ENCODE measurements around the gene DPP4. TPM values are rescaled to one million over a fixed set of nuclear protein-coding genes. Genes with fewer than 3 reads are reported as not detected.
"Not testable (repeated sequence)": the region's sequence is repeated elsewhere in the genome, so short reads cannot be mapped to it uniquely, and the experiment has no call there.

Gene DPP4
- polyA plus RNA-seq, 1 donor, result 8.5 TPM

DNA sequence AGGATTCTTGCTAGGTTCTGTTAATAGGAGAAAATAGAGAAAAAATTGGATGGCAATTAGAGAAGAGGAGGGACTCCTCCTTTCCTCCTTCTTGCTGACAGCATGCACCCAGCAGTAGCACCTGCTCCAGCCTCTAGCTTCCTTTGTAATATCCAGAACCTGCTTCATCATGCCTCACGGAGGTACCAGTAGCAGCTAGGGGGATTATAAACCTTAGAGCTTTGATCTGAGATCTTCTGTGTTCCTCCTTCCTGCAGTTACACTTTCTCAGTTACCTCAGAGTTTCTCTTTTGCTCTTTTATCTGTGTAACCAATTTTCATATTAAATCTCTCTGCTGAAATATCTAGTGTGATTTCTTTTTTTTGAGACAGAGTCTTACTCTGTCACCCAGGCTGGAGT lies 16.6 kb downstream of the DPP4 start:
- DNase-seq (ENCODE audit: low read depth), result no peak

GRCh38 chr2:162056796-162057399 lies 17.1 kb downstream of the DPP4 start:
- DNase-seq (ENCODE audit: low read depth), result no peak

GRCh38 chr2:162053808-162054155 lies 20.2 kb downstream of the DPP4 start:
- no peak for DNase-seq (ENCODE audit: low read depth)

DNA sequence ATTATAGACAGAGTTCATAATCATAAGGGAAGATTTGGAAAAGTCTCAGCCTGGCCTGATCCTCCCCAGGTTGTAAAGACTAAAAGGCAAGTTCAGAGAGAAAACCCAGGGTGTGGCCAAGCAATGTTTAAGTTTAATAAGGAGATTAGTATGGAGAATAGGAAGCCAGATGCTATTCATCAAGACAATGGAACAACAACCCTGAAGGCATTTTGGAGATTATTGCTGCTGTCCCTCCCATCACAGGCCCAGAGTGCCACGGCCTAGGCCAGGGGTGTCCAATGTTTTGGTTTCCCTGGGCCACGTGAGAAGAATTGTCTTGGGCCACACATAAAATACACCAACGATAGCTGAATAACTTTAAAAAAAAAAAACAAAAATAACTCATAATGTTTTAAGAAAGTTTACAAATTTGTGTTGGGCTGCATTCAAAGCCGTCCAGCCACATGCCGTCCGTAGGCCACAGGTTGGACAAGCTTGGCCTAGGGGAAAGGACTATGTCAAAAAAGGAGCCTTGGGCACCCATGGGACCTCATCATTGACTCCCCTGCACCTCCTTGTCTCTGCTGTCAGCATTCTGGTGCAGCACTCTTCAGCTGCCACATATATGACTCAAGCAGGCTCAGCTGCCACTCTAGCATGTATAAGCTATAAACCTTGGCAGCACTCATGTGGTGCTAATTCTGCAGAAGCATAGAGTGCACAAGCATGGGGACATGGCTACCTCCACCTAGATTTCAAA lies 20.8 kb downstream of the DPP4 start:
- no peak for DNase-seq (ENCODE audit: low read depth)

DNA sequence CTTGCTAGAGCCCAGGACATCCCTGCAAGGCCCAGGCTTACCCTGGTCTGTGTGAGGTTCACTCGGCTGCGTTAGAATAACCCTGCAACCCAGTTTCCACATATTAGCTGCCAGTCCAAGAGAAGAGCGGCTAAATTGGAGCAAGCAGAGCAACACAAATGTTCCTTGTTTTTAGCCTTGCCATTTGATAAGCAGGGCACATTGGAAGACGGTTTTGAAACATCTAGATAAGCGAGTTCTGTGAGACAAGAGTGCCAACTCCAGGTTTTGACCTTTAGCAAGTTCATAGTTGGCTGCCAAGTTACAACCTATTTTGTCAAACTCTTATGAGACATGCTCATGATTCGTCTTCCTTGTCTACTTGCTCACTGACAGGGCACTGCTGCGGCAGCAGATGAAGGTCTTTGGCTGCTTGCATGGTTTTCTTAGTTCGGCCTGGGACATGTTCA lies 23.5 kb downstream of the DPP4 start:
- no peak for DNase-seq (ENCODE audit: low read depth)

DNA sequence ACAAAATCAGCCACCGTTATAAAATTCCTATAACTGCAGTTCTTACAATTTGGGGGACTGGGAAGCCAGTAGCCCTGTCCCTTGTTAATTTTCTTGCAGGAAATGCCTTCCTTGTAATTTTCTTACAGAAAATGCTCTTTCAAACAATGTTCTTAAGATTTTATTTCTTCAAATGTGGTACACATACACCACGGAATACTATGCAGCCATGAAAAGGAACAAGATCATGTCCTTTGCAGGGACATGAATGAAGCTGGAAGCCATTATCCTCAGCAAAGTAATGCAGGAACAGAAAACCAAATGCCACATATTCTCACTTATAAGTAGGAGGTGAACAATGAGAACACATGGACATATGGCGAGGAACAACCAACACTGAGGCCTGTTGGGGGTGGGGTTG lies 24.9 kb downstream of the DPP4 start:
- DNase-seq (ENCODE audit: low read depth), result not testable (repeated sequence)

- no peak for DNase-seq (ENCODE audit: low read depth)
Observed at GRCh38 chr2:162044586-162044985, 29.4 kb downstream of the DPP4 start.

GRCh38 chr2:162043132-162043531 lies 30.9 kb downstream of the DPP4 start:
- DNase-seq (ENCODE audit: low read depth), result no peak

DNA sequence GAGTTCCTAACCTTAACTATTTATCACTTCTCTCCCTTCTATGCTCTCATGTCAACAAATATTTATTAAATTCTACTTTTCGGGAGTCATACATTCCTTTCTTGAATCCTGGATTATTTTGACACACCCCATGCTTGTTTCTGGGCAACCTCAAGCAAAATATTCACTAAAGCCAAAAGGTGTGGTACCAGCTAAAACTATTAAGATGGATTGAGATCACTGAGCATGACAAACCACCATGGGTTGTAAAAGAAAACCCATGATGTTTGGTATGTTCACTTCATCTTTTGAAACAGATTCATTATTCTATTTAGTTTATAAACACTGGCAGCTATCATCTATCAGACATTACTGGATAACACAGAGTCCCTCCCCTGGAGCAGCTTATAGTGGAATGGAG lies 32.5 kb downstream of the DPP4 start:
- DNase-seq (ENCODE audit: low read depth), result no peak

DNA sequence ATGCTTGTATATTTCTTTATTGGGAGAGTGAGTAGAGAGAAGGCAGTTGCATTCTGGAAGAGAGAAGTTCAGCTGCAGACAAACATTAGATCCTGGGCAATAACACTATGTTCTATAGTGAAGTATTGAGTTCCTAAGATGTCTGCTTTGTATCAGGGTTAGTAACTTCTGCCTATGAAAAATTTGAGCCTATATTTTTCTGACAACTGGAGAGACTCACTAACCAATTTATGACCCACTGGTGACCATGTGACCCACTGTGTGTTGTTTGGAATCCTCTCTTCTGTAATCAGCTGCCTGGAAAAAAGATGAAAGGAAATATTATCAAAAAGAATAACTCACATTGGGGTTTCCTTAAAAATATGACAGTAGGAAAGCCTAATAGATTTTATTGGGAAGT lies 35.3 kb downstream of the DPP4 start:
- no peak for DNase-seq (ENCODE audit: low read depth)

DNA sequence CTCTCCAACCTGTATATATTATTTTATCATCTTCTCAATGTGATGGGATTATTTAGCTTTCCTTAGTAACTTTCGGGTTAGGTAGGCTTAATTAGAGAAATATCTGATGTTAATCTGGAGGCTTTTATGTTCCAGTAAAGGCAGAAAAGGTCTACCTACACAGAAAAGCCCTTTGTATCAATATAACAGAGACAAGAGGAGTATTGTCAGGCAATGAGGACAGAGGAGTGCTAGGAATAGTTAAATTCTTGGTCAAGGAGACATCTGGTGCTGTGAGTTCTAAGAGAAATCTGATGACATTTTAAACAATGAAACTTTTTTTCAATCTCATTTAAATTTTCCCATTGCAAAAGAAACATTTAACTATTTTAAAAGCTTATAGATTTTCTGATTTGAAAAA lies 36.1 kb downstream of the DPP4 start:
- no peak for DNase-seq (ENCODE audit: low read depth)

- DNase-seq (ENCODE audit: low read depth), result no peak
Observed at GRCh38 chr2:162037028-162037795, 36.8 kb downstream of the DPP4 start.

DNA sequence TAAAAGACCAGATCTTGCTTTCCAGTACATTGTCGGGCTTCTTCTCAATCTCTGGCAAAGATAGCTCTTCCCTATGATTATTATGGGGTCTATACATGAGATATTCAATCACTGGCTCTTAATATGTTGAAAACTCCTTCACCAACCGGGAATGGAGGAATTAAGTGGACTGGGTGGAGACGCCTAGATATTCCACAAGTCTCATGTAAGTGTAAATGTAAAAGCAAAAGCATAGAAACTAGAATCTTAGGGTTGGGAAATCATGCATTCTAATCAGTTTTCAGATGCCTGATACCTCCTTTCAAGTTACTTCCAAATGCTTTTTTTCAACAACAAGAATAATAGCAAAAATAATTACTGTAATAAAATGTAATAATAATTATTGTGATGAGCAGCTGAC lies 38.0 kb downstream of the DPP4 start:
- no peak for DNase-seq (ENCODE audit: low read depth)

DNA sequence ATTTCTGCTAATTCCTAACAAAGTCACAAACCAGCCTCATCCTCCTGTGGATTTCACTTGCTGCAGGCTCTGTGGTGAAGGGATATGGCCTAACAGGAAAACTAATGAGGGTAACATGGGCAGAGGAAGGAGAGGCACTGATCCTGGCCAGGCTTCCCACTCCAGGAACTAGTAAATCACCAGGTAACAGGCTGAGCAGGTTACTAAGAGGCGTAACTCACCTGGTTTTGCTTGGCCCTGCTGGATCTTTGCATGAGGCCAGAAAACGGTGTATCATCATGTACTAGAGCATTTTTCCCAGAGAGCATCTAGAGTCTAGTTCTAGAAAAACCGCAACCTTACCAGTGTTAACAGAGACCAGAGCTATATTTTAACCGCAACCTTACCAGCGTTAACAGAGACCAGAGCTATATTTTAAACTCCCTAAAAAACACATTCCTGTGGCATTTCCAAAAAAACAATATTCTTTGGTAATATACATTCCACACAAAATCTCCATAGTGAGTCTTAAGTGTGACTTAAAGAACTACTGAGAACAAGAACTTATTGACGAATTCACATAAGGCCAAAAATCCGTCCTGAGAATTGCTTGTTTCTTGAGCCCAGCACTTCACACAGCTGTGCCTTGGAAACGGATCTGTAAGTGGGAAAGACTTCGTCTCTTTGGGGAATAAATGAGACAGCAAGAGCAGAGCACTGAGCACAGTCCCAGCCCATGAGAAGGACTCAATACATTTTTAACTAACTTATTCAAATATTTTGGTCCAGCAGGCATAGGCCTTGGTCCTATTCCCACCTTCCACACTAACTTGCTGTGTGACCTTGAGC lies 43.4 kb downstream of the DPP4 start:
- no peak for DNase-seq (ENCODE audit: low read depth)

- no peak for DNase-seq (ENCODE audit: low read depth)
Observed at GRCh38 chr2:162029287-162029901, 44.6 kb downstream of the DPP4 start.

DNA sequence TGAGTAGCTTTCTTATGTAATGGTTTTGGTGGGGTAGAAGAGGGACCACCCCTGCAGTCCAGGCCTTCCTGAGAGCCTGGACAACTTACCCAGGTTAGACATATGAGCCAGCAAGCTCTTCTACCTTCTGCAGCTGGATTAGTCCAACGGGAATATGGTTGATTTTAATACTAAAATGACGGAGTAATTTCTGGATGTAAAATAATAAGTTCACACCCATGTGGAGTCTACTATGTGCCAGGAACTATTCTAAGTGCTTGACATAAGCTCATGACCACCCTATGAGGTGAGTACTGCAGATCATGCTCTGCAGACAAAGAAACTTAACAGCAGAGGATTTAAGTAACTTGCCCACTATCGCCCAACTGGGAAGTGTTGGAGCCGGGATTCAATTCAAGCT lies 45.5 kb downstream of the DPP4 start:
- no peak for DNase-seq (ENCODE audit: low read depth)

DNA sequence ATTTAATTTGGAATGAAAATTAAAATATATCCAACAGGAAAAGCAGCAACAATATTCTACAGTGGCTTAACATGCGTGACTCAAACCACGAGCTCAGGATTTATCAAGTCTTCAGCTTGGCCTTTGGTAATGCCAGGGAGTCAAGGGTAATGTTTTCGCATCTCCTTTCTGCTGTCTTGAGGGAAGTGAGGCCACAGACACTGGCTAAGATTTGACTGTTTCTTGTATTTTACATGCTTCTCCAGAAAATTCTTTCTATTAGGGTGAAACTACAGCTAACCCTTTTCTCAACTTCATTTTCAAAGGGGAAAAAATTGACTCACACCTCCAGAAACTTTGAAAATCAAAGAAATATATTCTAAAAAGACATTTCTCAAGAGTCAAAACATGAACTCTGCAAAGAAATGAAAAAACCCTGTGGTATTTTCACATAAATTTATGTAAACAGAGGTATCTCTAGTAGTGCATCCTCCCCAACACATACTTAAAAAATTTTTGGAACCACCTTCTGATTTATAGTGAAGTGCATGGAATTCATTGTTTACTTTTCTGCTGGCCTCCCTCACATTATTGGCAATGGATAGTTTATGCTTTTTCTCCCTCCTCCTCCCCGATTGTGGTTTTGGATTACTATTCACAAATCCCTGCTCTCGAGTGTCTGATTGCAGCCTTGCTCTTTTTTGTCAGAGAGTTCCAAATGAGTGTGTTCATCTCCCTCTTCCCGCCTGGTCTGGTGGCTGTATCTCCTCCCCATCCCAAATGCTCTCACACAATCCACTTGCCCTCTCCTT lies 48.7 kb downstream of the DPP4 start:
- DNase-seq (ENCODE audit: low read depth), result no peak

GRCh38 chr2:162022290-162022945 lies 51.6 kb downstream of the DPP4 start:
- DNase-seq (ENCODE audit: low read depth), result no peak

DNA sequence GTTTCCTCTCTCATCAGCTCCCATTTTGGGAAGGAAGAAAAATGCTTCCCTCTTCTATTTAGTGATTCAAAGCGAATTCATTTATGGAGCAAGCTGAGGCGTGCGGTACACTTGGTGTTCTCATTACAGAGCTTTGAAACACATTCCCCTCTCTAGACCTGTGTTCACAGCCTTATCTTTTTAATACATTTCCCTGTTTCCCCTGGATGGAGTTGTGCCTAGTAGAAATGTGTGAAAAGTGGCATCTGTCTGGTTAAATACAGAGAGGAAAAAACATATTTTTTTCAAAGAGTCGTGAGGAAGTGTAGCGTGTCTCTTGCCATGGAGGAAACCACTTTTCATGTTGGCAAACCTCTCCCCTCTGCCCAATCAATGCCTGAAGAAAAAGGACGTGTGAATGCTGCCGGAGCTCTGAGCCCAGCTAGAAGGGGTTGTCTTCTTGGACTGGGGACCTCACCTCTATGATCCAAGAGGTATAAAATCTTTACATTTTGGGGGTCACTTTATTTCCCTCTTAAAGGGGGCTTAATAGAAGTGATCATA lies 52.4 kb downstream of the DPP4 start:
- DNase-seq (ENCODE audit: low read depth), result no peak

- DNase-seq (ENCODE audit: low read depth), result no peak
Observed at GRCh38 chr2:162018530-162018929, 55.5 kb downstream of the DPP4 start.
